IMR-90 (cell line): ENCODE data around the gene METTL8.

Source experiments
- CTCF ChIP-seq: conservative IDR thresholded peaks from 2 replicates; pipeline ENCODE4 v1.5.1; 2012; ENCODE audit warnings: mild to moderate bottlenecking, low read depth, low read length, improper control_type of control experiment
- POLR2A ChIP-seq: IDR thresholded peaks from 2 replicates; pipeline ENCODE4 v1.6.1; 2012; ENCODE audit warnings: mild to moderate bottlenecking, low read depth, low read length
- RAD21 ChIP-seq: IDR thresholded peaks from 2 replicates; pipeline ENCODE4 v1.6.1; 2012; ENCODE audit warnings: low read length, improper control_type of control experiment

GRCh38 chr2:171420728-171421563 lies 12.8 kb downstream of the METTL8 start:
- TF ChIP-seq CTCF: no peak
- no peak for TF ChIP-seq RAD21
- no peak for TF ChIP-seq POLR2A
